ENCODE results near the gene REN.

- no peak for TF ChIP-seq POLR2A (IDR thresholded peaks at IDR 0.05)
- no peak for TF ChIP-seq CTCF (IDR thresholded peaks at IDR 0.05)
These were observed 11.4 kb downstream of the REN start for GRCh38 chr1:204154568-204155255.

All from heart left ventricle (tissue), 13 donors.